Epithelial cell of esophagus (primary cell): ENCODE data around the gene MINAR1.

Source experiments
- DNase-seq: peaks from one replicate; pipeline ENCODE4 v3.0.0; 2010; ENCODE audit warnings: low read depth
- H3K4me3 ChIP-seq: 2 replicates; pipeline ENCODE4 v1.5.1; 2011; ENCODE audit warnings: mild to moderate bottlenecking, low read length, control low read depth
- CTCF ChIP-seq: IDR thresholded peaks from 2 replicates; pipeline ENCODE4 v1.5.1; 2011; ENCODE audit warnings: low read depth, mild to moderate bottlenecking, low read length, control low read depth, inconsistent platforms; ENCODE audit not compliant: insufficient read depth; ENCODE audit errors: missing control alignments

MINAR1 gene

GRCh38 chr15:79432345-79433275 lies 474 bp downstream of the MINAR1 start:
- H3K4me3 ChIP-seq = peak overlapping the region; percentile 15
- no peak for TF ChIP-seq CTCF
- DNase-seq = peak; percentile 8

GRCh38 chr15:79433276-79433990 lies 1.3 kb downstream of the MINAR1 start:
- no peak for DNase-seq
- H3K4me3 ChIP-seq = no peak overlapping the region

GRCh38 chr15:79434361-79434760 lies 2.2 kb downstream of the MINAR1 start:
- no peak overlapping the region for H3K4me3 ChIP-seq
- DNase-seq = no peak
- no peak for TF ChIP-seq CTCF

More at GRCh38 chr15:79433276-79433990, 1.3 kb downstream of the MINAR1 start:
- no peak for TF ChIP-seq CTCF

GRCh38 chr15:79436037-79436780 lies 4.1 kb downstream of the MINAR1 start:
- no peak overlapping the region for H3K4me3 ChIP-seq
- TF ChIP-seq CTCF = no peak
- DNase-seq = no peak

GRCh38 chr15:79437275-79438000 lies 5.3 kb downstream of the MINAR1 start:
- H3K4me3 ChIP-seq = no peak overlapping the region
- DNase-seq = no peak
- TF ChIP-seq CTCF = no peak

GRCh38 chr15:79439236-79439635 lies 7.1 kb downstream of the MINAR1 start:
- no peak overlapping the region for H3K4me3 ChIP-seq
- DNase-seq = no peak
- TF ChIP-seq CTCF = no peak
